Body of pancreas (tissue), 4 donors: Measurements from ENCODE around the gene ARID5B.

Source experiments
- POLR2A ChIP-seq, 3 donors: fragments of 450-650 bp; IDR thresholded peaks; one replicate each; pipeline ENCODE4 v1.6.1; 2016; ENCODE audit warnings: antibody characterized with exemption in 3 of 3, mild to moderate bottlenecking in 2 of 3
- TF ChIP-seq, protein P1 (sequence below), 7 experiments: fragments of 450-650 bp in 4 of 7; fragments of 200-600 bp in 3 of 7; sonication (generic) in 3 of 7; IDR thresholded peaks; one replicate each; pipeline ENCODE4 v1.5.1; 2016 to 2019; ENCODE audit warnings: antibody characterized with exemption in 7 of 7

DNA sequence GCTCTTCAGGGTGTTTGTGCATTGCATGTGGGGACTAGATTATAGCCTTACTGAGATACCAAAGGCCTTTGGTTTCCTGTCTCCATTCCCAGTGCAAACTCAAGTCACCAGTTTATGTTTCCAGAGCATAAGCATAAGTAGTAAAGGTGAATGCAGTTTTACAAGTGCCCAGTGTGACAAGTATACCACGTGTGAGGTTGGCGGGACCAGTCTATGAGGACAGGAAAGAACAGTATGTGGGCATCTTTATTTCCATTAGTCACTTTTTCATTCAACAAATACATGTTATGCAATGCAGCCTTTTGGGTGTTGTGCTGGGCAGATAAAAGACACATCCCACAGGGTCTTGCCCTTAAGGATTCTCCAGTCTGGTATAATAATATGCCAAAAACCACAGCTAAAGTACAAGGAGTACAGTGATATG lies 146.5 kb downstream of the ARID5B start:
- TF ChIP-seq, protein P1, sequence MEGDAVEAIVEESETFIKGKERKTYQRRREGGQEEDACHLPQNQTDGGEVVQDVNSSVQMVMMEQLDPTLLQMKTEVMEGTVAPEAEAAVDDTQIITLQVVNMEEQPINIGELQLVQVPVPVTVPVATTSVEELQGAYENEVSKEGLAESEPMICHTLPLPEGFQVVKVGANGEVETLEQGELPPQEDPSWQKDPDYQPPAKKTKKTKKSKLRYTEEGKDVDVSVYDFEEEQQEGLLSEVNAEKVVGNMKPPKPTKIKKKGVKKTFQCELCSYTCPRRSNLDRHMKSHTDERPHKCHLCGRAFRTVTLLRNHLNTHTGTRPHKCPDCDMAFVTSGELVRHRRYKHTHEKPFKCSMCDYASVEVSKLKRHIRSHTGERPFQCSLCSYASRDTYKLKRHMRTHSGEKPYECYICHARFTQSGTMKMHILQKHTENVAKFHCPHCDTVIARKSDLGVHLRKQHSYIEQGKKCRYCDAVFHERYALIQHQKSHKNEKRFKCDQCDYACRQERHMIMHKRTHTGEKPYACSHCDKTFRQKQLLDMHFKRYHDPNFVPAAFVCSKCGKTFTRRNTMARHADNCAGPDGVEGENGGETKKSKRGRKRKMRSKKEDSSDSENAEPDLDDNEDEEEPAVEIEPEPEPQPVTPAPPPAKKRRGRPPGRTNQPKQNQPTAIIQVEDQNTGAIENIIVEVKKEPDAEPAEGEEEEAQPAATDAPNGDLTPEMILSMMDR (IDR thresholded peaks at IDR 0.05) = no peak
- no peak for TF ChIP-seq POLR2A (IDR thresholded peaks at IDR 0.05)
